ENCODE data around the gene SNTG2.

The SNTG2 gene

DNA sequence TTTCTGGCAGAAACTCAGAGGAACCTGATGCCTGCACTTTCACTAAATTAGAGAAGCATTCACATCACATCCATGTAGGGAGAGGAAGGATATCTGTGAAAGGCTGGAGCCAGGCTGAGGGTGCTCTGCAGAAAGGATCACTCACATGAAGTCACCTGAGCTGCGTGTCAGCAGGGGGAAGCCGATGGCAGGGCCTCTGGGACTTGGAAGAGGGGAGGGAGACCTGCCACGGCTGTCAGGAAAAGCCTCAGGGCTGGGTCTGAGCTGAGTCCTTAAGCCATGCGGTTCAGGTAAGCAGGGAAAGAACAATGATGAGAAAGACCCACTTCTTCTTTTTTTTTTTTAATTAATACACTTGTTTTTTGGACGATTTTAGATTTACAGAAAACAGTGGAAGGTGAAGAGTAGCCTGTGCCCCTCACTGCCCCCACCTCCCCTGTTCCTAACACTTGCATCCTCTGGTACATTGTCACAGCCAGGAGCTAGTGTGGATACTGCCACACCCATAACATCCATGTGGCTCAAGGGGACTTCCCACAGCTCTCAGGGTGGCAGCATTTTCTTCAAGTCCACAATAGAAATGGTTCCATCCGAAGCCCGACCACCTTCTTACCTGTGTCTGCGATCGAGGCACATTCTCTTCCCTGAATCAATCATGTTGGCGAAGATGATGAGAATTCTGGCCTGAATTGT lies 306.1 kb downstream of the SNTG2 start:
- TF ChIP-seq ISL1 (CRISPR knock-in tag; IDR thresholded peaks at IDR 0.05) (no peak), BACH2 (CRISPR knock-in tag; IDR thresholded peaks at IDR 0.05; ENCODE audit: borderline replicate concordance) (no peak), TOX (CRISPR knock-in tag; IDR thresholded peaks at IDR 0.05; ENCODE audit: borderline replicate concordance) (no peak), ESRRG (CRISPR knock-in tag; IDR thresholded peaks at IDR 0.05) (no peak), ZNF70 (CRISPR knock-in tag; IDR thresholded peaks at IDR 0.05) (no peak), ARNTL (CRISPR knock-in tag; IDR thresholded peaks at IDR 0.05; ENCODE audit: borderline replicate concordance, low read depth) (no peak), ZFP30 (CRISPR knock-in tag; IDR thresholded peaks at IDR 0.05) (no peak), ZC3H10 (CRISPR knock-in tag; IDR thresholded peaks at IDR 0.05) (no peak), RARB (CRISPR knock-in tag; IDR thresholded peaks at IDR 0.05) (no peak), OSR1 (CRISPR knock-in tag; IDR thresholded peaks at IDR 0.05) (no peak), TCF4 (CRISPR knock-in tag; IDR thresholded peaks at IDR 0.05; ENCODE audit: borderline replicate concordance) (no peak)
- TF ChIP-seq, protein P1, sequence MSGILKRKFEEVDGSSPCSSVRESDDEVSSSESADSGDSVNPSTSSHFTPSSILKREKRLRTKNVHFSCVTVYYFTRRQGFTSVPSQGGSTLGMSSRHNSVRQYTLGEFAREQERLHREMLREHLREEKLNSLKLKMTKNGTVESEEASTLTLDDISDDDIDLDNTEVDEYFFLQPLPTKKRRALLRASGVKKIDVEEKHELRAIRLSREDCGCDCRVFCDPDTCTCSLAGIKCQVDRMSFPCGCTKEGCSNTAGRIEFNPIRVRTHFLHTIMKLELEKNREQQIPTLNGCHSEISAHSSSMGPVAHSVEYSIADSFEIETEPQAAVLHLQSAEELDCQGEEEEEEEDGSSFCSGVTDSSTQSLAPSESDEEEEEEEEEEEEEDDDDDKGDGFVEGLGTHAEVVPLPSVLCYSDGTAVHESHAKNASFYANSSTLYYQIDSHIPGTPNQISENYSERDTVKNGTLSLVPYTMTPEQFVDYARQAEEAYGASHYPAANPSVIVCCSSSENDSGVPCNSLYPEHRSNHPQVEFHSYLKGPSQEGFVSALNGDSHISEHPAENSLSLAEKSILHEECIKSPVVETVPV (CRISPR knock-in tag; IDR thresholded peaks at IDR 0.05): no peak
- TF ChIP-seq, protein P2, sequence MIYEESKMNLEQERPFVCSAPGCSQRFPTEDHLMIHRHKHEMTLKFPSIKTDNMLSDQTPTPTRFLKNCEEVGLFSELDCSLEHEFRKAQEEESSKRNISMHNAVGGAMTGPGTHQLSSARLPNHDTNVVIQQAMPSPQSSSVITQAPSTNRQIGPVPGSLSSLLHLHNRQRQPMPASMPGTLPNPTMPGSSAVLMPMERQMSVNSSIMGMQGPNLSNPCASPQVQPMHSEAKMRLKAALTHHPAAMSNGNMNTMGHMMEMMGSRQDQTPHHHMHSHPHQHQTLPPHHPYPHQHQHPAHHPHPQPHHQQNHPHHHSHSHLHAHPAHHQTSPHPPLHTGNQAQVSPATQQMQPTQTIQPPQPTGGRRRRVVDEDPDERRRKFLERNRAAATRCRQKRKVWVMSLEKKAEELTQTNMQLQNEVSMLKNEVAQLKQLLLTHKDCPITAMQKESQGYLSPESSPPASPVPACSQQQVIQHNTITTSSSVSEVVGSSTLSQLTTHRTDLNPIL (CRISPR knock-in tag; IDR thresholded peaks at IDR 0.05; ENCODE audit: low read depth): no peak
- TF ChIP-seq, protein P3, sequence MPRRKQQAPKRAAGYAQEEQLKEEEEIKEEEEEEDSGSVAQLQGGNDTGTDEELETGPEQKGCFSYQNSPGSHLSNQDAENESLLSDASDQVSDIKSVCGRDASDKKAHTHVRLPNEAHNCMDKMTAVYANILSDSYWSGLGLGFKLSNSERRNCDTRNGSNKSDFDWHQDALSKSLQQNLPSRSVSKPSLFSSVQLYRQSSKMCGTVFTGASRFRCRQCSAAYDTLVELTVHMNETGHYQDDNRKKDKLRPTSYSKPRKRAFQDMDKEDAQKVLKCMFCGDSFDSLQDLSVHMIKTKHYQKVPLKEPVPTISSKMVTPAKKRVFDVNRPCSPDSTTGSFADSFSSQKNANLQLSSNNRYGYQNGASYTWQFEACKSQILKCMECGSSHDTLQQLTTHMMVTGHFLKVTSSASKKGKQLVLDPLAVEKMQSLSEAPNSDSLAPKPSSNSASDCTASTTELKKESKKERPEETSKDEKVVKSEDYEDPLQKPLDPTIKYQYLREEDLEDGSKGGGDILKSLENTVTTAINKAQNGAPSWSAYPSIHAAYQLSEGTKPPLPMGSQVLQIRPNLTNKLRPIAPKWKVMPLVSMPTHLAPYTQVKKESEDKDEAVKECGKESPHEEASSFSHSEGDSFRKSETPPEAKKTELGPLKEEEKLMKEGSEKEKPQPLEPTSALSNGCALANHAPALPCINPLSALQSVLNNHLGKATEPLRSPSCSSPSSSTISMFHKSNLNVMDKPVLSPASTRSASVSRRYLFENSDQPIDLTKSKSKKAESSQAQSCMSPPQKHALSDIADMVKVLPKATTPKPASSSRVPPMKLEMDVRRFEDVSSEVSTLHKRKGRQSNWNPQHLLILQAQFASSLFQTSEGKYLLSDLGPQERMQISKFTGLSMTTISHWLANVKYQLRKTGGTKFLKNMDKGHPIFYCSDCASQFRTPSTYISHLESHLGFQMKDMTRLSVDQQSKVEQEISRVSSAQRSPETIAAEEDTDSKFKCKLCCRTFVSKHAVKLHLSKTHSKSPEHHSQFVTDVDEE (CRISPR knock-in tag; IDR thresholded peaks at IDR 0.05): no peak
- ATAC-seq: no peak

DNA sequence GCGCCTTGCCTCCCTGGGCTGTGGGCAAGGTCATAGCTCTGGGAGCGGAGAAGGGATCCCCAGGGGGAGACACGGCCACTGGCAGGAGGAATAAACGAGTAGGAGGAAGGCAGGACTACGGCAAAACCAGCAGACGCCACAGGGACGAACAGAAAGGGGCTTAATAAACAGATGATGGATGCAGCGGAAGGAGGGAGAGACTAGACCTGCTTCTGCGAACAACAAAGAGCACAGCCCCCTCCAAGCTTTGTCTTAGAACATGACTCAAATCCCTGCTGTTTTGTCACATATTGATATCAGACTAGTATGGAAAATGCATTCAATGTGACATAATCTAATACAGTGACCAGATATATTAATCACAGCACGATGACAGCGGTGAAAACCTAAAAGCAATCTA lies 306.7 kb downstream of the SNTG2 start:
- TF ChIP-seq, protein P3 (CRISPR knock-in tag; IDR thresholded peaks at IDR 0.05): no peak
- TF ChIP-seq OSR1 (CRISPR knock-in tag; IDR thresholded peaks at IDR 0.05) (no peak), ISL1 (CRISPR knock-in tag; IDR thresholded peaks at IDR 0.05) (no peak), ARNTL (CRISPR knock-in tag; IDR thresholded peaks at IDR 0.05; ENCODE audit: borderline replicate concordance, low read depth) (no peak), BACH2 (CRISPR knock-in tag; IDR thresholded peaks at IDR 0.05; ENCODE audit: borderline replicate concordance) (no peak)
- TF ChIP-seq, protein P4, sequence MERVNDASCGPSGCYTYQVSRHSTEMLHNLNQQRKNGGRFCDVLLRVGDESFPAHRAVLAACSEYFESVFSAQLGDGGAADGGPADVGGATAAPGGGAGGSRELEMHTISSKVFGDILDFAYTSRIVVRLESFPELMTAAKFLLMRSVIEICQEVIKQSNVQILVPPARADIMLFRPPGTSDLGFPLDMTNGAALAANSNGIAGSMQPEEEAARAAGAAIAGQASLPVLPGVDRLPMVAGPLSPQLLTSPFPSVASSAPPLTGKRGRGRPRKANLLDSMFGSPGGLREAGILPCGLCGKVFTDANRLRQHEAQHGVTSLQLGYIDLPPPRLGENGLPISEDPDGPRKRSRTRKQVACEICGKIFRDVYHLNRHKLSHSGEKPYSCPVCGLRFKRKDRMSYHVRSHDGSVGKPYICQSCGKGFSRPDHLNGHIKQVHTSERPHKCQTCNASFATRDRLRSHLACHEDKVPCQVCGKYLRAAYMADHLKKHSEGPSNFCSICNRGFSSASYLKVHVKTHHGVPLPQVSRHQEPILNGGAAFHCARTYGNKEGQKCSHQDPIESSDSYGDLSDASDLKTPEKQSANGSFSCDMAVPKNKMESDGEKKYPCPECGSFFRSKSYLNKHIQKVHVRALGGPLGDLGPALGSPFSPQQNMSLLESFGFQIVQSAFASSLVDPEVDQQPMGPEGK (CRISPR knock-in tag; IDR thresholded peaks at IDR 0.05; ENCODE audit: borderline replicate concordance): no peak
- TF ChIP-seq, protein P1 (CRISPR knock-in tag; IDR thresholded peaks at IDR 0.05): no peak
- ATAC-seq: no peak

DNA sequence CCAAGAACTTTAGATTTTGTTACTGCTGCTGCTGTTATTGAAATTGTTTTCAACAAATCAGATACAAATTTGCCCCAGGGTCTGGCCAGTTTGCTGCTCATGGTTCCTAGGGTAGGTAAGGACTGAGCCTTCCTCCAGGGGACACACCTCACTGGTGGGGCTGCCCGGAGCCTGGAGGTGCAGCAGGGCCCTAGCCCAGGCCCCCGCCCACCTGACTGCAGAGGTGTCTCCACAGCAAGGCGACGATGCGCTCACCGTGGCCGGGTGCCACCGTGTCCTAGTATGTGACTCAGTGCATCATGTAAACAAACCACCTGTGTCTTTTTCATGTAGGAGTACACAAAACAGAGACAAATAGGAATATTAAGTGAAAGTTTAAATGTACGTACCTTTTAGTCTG lies 309.1 kb downstream of the SNTG2 start:
- no peak for ATAC-seq
- TF ChIP-seq, protein P3 (CRISPR knock-in tag; IDR thresholded peaks at IDR 0.05): no peak
- TF ChIP-seq, protein P4 (CRISPR knock-in tag; IDR thresholded peaks at IDR 0.05; ENCODE audit: borderline replicate concordance): no peak
- TF ChIP-seq TCF4 (CRISPR knock-in tag; IDR thresholded peaks at IDR 0.05; ENCODE audit: borderline replicate concordance) (no peak), TOX (CRISPR knock-in tag; IDR thresholded peaks at IDR 0.05; ENCODE audit: borderline replicate concordance) (no peak)
- TF ChIP-seq, protein P1 (CRISPR knock-in tag; IDR thresholded peaks at IDR 0.05): no peak
